Omental fat pad (tissue), 4 donors: ENCODE measurements around the gene ATP8A2. TPM values are rescaled to one million over a fixed set of nuclear protein-coding genes. Genes with fewer than 3 reads are reported as not detected.

Experiments
- ATAC-seq: fragments of 150-250 bp; one replicate; pipeline ENCODE4 v1.9.1; 2016; ENCODE audit warnings: mild to moderate bottlenecking, moderate library complexity; ENCODE audit not compliant: low FRiP score
- DNase-seq: peaks from one replicate; pipeline ENCODE4 v3.0.0-alpha.2; 2019; ENCODE audit warnings: low spot score
- CTCF ChIP-seq, 3 donors: fragments of 450-650 bp; IDR thresholded peaks; one replicate each; pipeline ENCODE4 v1.5.1; 2016 to 2017; ENCODE audit warnings: antibody characterized with exemption in 3 of 3, mild to moderate bottlenecking in 3 of 3, moderate library complexity in 2 of 3
- total RNA-seq, 4 donors: library from RNA; depleted of rRNA; stranded (reverse); fragments of >200 nt; gene quantifications; one replicate each; pipeline ENCODE4 v1.1.0, GENCODE V29; 2016

The ATP8A2 gene
- total RNA-seq, 4 donors from 2014 or later: 0.16 to 0.19 TPM; not detected in 2

- no peak for TF ChIP-seq CTCF (IDR thresholded peaks at IDR 0.05)
- ATAC-seq (no peak), DNase-seq (no peak)
Measured at GRCh38 chr13:25673711-25674110, 301.9 kb downstream of the ATP8A2 start.

- DNase-seq (no peak), ATAC-seq (no peak)
- no peak for TF ChIP-seq CTCF (IDR thresholded peaks at IDR 0.05)
Measured at GRCh38 chr13:25674371-25674770, 302.6 kb downstream of the ATP8A2 start.

- no peak for TF ChIP-seq CTCF (IDR thresholded peaks at IDR 0.05)
- DNase-seq: no peak
Measured at GRCh38 chr13:25675060-25675459, 303.3 kb downstream of the ATP8A2 start.

GRCh38 chr13:25677956-25678355 is 306.2 kb downstream of the ATP8A2 start:
- no peak for TF ChIP-seq CTCF (IDR thresholded peaks at IDR 0.05)
- DNase-seq: no peak
- ATAC-seq: no peak

More at GRCh38 chr13:25675060-25675459, 303.3 kb downstream of the ATP8A2 start:
- ATAC-seq: no peak

GRCh38 chr13:25678398-25678797 is 306.6 kb downstream of the ATP8A2 start:
- ATAC-seq (no peak), DNase-seq (no peak)
- no peak for TF ChIP-seq CTCF (IDR thresholded peaks at IDR 0.05)

GRCh38 chr13:25679159-25679558 is 307.4 kb downstream of the ATP8A2 start:
- no peak for TF ChIP-seq CTCF (IDR thresholded peaks at IDR 0.05)
- DNase-seq: no peak
- ATAC-seq: no peak

GRCh38 chr13:25679936-25680335 is 308.2 kb downstream of the ATP8A2 start:
- DNase-seq: no peak
- ATAC-seq: no peak
- TF ChIP-seq CTCF (IDR thresholded peaks at IDR 0.05): no peak
